Astrocyte (in vitro differentiated cells and primary cell): ENCODE measurements around the gene ASPG. TPM values are rescaled to one million over a fixed set of nuclear protein-coding genes. Genes with fewer than 3 reads are reported as not detected.
"Not testable (repeated sequence)": the region's sequence is repeated elsewhere in the genome, so short reads cannot be mapped to it uniquely, and the experiment has no call there.

Experiments used
- DNase-seq: peaks from one replicate; pipeline ENCODE4 v3.0.0-alpha.2; 2010; ENCODE audit warnings: low read depth
- FAIRE-seq: peaks from 2 replicates; lab custom pipeline; 2011; peaks lifted over from hg19 to GRCh38; lab: Jason Lieb, UNC
- H2AFZ ChIP-seq: 2 replicates; pipeline ENCODE4 v1.6.0; 2012; ENCODE audit warnings: low read depth, low read length, inconsistent platforms
- H3K27ac ChIP-seq: 2 replicates; pipeline ENCODE4 v1.5.1; 2011; ENCODE audit warnings: low read depth, low read length, inconsistent platforms
- H3K27me3 ChIP-seq: 2 replicates; pipeline ENCODE4 v1.6.0; 2011; ENCODE audit warnings: low read length, inconsistent platforms; ENCODE audit not compliant: insufficient read depth
- H3K36me3 ChIP-seq: 2 replicates; pipeline ENCODE4 v1.5.1; 2011; ENCODE audit warnings: low read length, inconsistent platforms; ENCODE audit not compliant: insufficient read depth
- H3K4me1 ChIP-seq: 2 replicates; pipeline ENCODE4 v1.5.1; 2011; ENCODE audit warnings: low read length, inconsistent platforms; ENCODE audit not compliant: insufficient read depth
- H3K4me2 ChIP-seq: 2 replicates; pipeline ENCODE4 v1.6.0; 2012; ENCODE audit warnings: low read length, inconsistent platforms
- H3K4me3 ChIP-seq: 2 replicates; pipeline ENCODE4 v1.5.1; 2011; ENCODE audit warnings: low read depth, mild to moderate bottlenecking, low read length, inconsistent platforms; ENCODE audit not compliant: insufficient read depth
- H3K79me2 ChIP-seq: 2 replicates; pipeline ENCODE4 v1.6.0; 2012; ENCODE audit warnings: mild to moderate bottlenecking, low read length, inconsistent platforms; ENCODE audit not compliant: insufficient read depth
- H3K9ac ChIP-seq: 2 replicates; pipeline ENCODE4 v1.6.0; 2012; ENCODE audit warnings: mild to moderate bottlenecking, low read length, inconsistent platforms
- H3K9me3 ChIP-seq: 2 replicates; pipeline ENCODE4 v1.5.1; 2012; ENCODE audit warnings: low read depth, mild to moderate bottlenecking, low read length, inconsistent platforms; ENCODE audit not compliant: insufficient read depth
- H4K20me1 ChIP-seq: 2 replicates; pipeline ENCODE4 v1.6.0; 2012; ENCODE audit warnings: low read length, inconsistent platforms; ENCODE audit not compliant: insufficient read depth
- H3K27ac Mint-ChIP-seq: one replicate; pipeline ENCODE4 v1.8.0; 2021; ENCODE audit warnings: mild to moderate bottlenecking, mixed read lengths; ENCODE audit not compliant: unreplicated experiment
- H3K27me3 Mint-ChIP-seq: one replicate; pipeline ENCODE4 v1.8.0; 2021; ENCODE audit warnings: low read depth, mixed read lengths; ENCODE audit not compliant: unreplicated experiment
- H3K36me3 Mint-ChIP-seq: one replicate; pipeline ENCODE4 v1.8.0; 2021; ENCODE audit warnings: low read depth, mixed read lengths; ENCODE audit not compliant: unreplicated experiment
- H3K4me1 Mint-ChIP-seq: one replicate; pipeline ENCODE4 v1.8.0; 2021; ENCODE audit warnings: low read depth, mixed read lengths; ENCODE audit not compliant: unreplicated experiment
- H3K4me3 Mint-ChIP-seq: one replicate; pipeline ENCODE4 v1.8.0; 2021; ENCODE audit warnings: mild to moderate bottlenecking, moderate library complexity, mixed read lengths; ENCODE audit not compliant: unreplicated experiment
- H3K9me3 Mint-ChIP-seq: one replicate; pipeline ENCODE4 v1.8.0; 2021; ENCODE audit warnings: mild to moderate bottlenecking, mixed read lengths; ENCODE audit not compliant: unreplicated experiment
- CTCF ChIP-seq: IDR thresholded peaks from 2 replicates; pipeline ENCODE4 v1.5.1; 2011; ENCODE audit warnings: low read depth, mild to moderate bottlenecking, inconsistent platforms, low read length, moderate library complexity; ENCODE audit not compliant: insufficient read depth
- EZH2 ChIP-seq: IDR thresholded peaks from 2 replicates; pipeline ENCODE4 v1.6.1; 2012; ENCODE audit warnings: mild to moderate bottlenecking, low read length, inconsistent platforms; ENCODE audit not compliant: insufficient read depth
- total RNA-seq: library from RNA; stranded (reverse); gene quantifications from 2 replicates; pipeline ENCODE4 v1.2.1, GENCODE V29; 2021

ASPG gene
- total RNA-seq, 1 donor from 2014 or later = not detected

GRCh38 chr14:104151566-104152245 is 66.2 kb downstream of the ASPG start:
- H3K4me3 ChIP-seq = no peak overlapping the region
- H3K9ac ChIP-seq = no peak overlapping the region
- DNase-seq (no peak), FAIRE-seq (no peak)
- TF ChIP-seq EZH2 (no peak), CTCF (no peak)
- H2AFZ ChIP-seq = no peak overlapping the region
- no peaks in the 10 kb centered on the region for H3K27me3 ChIP-seq
- no peaks in the 10 kb centered on the region for H3K36me3 Mint-ChIP-seq
- H3K27me3 Mint-ChIP-seq = no peaks in the 10 kb centered on the region
- H3K4me1 Mint-ChIP-seq = peaks cover 2% of the 10 kb centered on the region
- H3K36me3 ChIP-seq = no peaks in the 10 kb centered on the region
- H4K20me1 ChIP-seq = no peaks in the 10 kb centered on the region
- peaks cover 4% of the 10 kb centered on the region for H3K4me1 ChIP-seq
- no peak overlapping the region for H3K4me3 Mint-ChIP-seq
- H3K79me2 ChIP-seq = no peaks in the 10 kb centered on the region
- H3K27ac Mint-ChIP-seq = no peak overlapping the region
- H3K9me3 Mint-ChIP-seq = no peaks in the 10 kb centered on the region
- no peak overlapping the region for H3K27ac ChIP-seq
- H3K9me3 ChIP-seq = no peaks in the 10 kb centered on the region
- H3K4me2 ChIP-seq = no peak overlapping the region

GRCh38 chr14:104152246-104152575 is 66.7 kb downstream of the ASPG start:
- Histone ChIP-seq H3K36me3 (no peaks in the 10 kb centered on the region), H3K4me3 (no peak overlapping the region), H2AFZ (no peak overlapping the region), H3K4me1 (peaks cover 4% of the 10 kb centered on the region), H3K4me2 (no peak overlapping the region), H4K20me1 (no peaks in the 10 kb centered on the region), H3K27ac (no peak overlapping the region), H3K9ac (no peak overlapping the region), H3K9me3 (no peaks in the 10 kb centered on the region), H3K79me2 (no peaks in the 10 kb centered on the region), H3K27me3 (no peaks in the 10 kb centered on the region)
- H3K27me3 Mint-ChIP-seq = no peaks in the 10 kb centered on the region
- no peak for DNase-seq
- H3K4me1 Mint-ChIP-seq = peaks cover 2% of the 10 kb centered on the region
- H3K36me3 Mint-ChIP-seq = no peaks in the 10 kb centered on the region
- no peak overlapping the region for H3K4me3 Mint-ChIP-seq
- no peaks in the 10 kb centered on the region for H3K9me3 Mint-ChIP-seq
- FAIRE-seq = no peak
- no peak overlapping the region for H3K27ac Mint-ChIP-seq
- no peak for TF ChIP-seq EZH2
- no peak for TF ChIP-seq CTCF

GRCh38 chr14:104152686-104153393 is 67.3 kb downstream of the ASPG start:
- H2AFZ ChIP-seq = no peak overlapping the region
- no peak overlapping the region for H3K4me3 ChIP-seq
- peaks cover 2% of the 10 kb centered on the region for H3K4me1 Mint-ChIP-seq
- no peak for FAIRE-seq
- H3K9me3 Mint-ChIP-seq = no peaks in the 10 kb centered on the region
- DNase-seq = no peak
- no peaks in the 10 kb centered on the region for H3K36me3 ChIP-seq
- H3K4me1 ChIP-seq = peaks cover 4% of the 10 kb centered on the region
- no peak overlapping the region for H3K9ac ChIP-seq
- H4K20me1 ChIP-seq = no peaks in the 10 kb centered on the region
- H3K27ac Mint-ChIP-seq = no peak overlapping the region
- H3K9me3 ChIP-seq = no peaks in the 10 kb centered on the region
- H3K27me3 ChIP-seq = no peaks in the 10 kb centered on the region
- H3K79me2 ChIP-seq = no peaks in the 10 kb centered on the region
- no peaks in the 10 kb centered on the region for H3K27me3 Mint-ChIP-seq
- H3K4me3 Mint-ChIP-seq = no peak overlapping the region
- H3K36me3 Mint-ChIP-seq = no peaks in the 10 kb centered on the region
- no peak for TF ChIP-seq EZH2
- no peak overlapping the region for H3K4me2 ChIP-seq
- no peak overlapping the region for H3K27ac ChIP-seq

- not testable (repeated sequence) for H3K27ac Mint-ChIP-seq, H3K27me3 Mint-ChIP-seq, H3K4me2 ChIP-seq, H3K4me3 Mint-ChIP-seq, H3K36me3 ChIP-seq, H3K4me3 ChIP-seq, H2AFZ ChIP-seq, H3K79me2 ChIP-seq, H4K20me1 ChIP-seq, H3K27me3 ChIP-seq, H3K9me3 Mint-ChIP-seq, H3K9me3 ChIP-seq, H3K27ac ChIP-seq, H3K36me3 Mint-ChIP-seq, H3K4me1 ChIP-seq, H3K9ac ChIP-seq, DNase-seq, H3K4me1 Mint-ChIP-seq, FAIRE-seq
These were observed 67.9 kb downstream of the ASPG start for GRCh38 chr14:104153394-104153755.
